Stomach (tissue), 9 donors: ENCODE measurements around the gene NRP1. TPM values are rescaled to one million over a fixed set of nuclear protein-coding genes. Genes with fewer than 3 reads are reported as not detected.

ENCODE experiments used
- DNase-seq, 2 donors: peaks; one replicate each; pipeline versions ENCODE4 v3.0.0 to v3.0.0-alpha.2; 2013 to 2019
- H3K27ac ChIP-seq, 5 donors: fragments of 200-600 bp in 4 of 5; sonication (generic) in 4 of 5; one replicate each; pipeline ENCODE4 v1.5.1; 2013 to 2019; ENCODE audit warnings: mild to moderate bottlenecking in 1 of 5, moderate library complexity in 1 of 5
- H3K27me3 ChIP-seq, 3 donors: fragments of 200-600 bp; sonication (generic); one replicate each; pipeline ENCODE4 v1.5.1; 2017 to 2019; ENCODE audit warnings: mixed run types in 1 of 3
- H3K36me3 ChIP-seq, 4 donors: fragments of 200-600 bp; sonication (generic); 1 replicate in 3 of 4; 2 replicates in 1 of 4; pipeline ENCODE4 v1.5.1; 2016 to 2019
- H3K4me1 ChIP-seq, 4 donors: fragments of 200-600 bp; sonication (generic); one replicate each; pipeline ENCODE4 v1.5.1; 2016 to 2019
- H3K4me3 ChIP-seq, 4 donors: fragments of 200-600 bp; sonication (generic) in 3 of 4; one replicate each; pipeline ENCODE4 v1.5.1; 2016 to 2019; ENCODE audit warnings: mild to moderate bottlenecking in 1 of 4
- H3K9me3 ChIP-seq, 4 donors: fragments of 200-600 bp; sonication (generic); one replicate each; pipeline ENCODE4 v1.5.1; 2016 to 2019
- CTCF ChIP-seq, 7 experiments: fragments of 450-650 bp in 4 of 7; fragments of 200-600 bp in 3 of 7; sonication (generic) in 3 of 7; IDR thresholded peaks; one replicate each; pipeline ENCODE4 v1.5.1; 2016 to 2019; ENCODE audit warnings: antibody characterized with exemption in 7 of 7, control low read depth in 2 of 7, mild to moderate bottlenecking in 1 of 7
- EP300 ChIP-seq: sonication (generic); formaldehyde crosslinking; IDR thresholded peaks from one replicate; pipeline ENCODE4 v1.6.1; 2017; ENCODE audit warnings: antibody characterized with exemption
- POLR2A ChIP-seq, 4 donors: fragments of 450-650 bp; IDR thresholded peaks; one replicate each; pipeline ENCODE4 v1.6.1; 2016; ENCODE audit warnings: antibody characterized with exemption in 4 of 4, control low read depth in 2 of 4, mild to moderate bottlenecking in 1 of 4, moderate library complexity in 1 of 4
- POLR2AphosphoS5 ChIP-seq, 3 donors: sonication (generic); formaldehyde crosslinking; IDR thresholded peaks; one replicate each; pipeline ENCODE4 v1.6.1; 2016; ENCODE audit warnings: antibody characterized with exemption in 3 of 3
- WGBS, 5 donors: extraction: QIAGEN DNeasy Blood & Tissue Kit in 3 of 5; methylation state at CpG; one replicate each; pipeline versions ENCODE4 v1.1.5 to v1.1.7; 2013 to 2018; 5-methylcytosine and 5-hydroxymethylcytosine counted together
- intact Hi-C: fragments of 100-400 bp; cut with DNase I; formaldehyde crosslinking; loops from one replicate; pipeline ENCODE4 v1.15.1; 2023; ENCODE audit warnings: low total_unique reads
- polyA plus RNA-seq, 3 donors: library from polyadenylated mRNA; stranded (reverse); fragments of 200-250 nt; gene quantifications; one replicate each; pipeline ENCODE4 v1.2.3, GENCODE V29; 2013
- total RNA-seq, 5 donors: library from RNA; depleted of rRNA; stranded (reverse); fragments of >200 nt; gene quantifications; one replicate each; pipeline versions ENCODE4 v1.1.0 to v1.2.3, GENCODE V29; 2014 to 2016
- donor health status: healthy with polysubstance abuse.
- donor health status: Bipolar disorder and iron deficiency.
- donor health status: healthy.

The NRP1 gene
- total and polyA plus RNA-seq, 8 donors, result 4.6 to 94.7 (median 13.0) TPM

GRCh38 chr10:33373263-33373662, 38.8 kb upstream of the NRP1 start:
- Histone ChIP-seq H3K27me3 (no peaks in the 10 kb centered on the region), H3K4me3 (no peak overlapping the region), H3K4me1 (no peaks in the 10 kb centered on the region), H3K36me3 (no peaks in the 10 kb centered on the region), H3K27ac (no peak overlapping the region), H3K9me3 (no peaks in the 10 kb centered on the region)
- intact Hi-C loops, result no loop called here
- 88 to 98% (median 96%) methylated on average over 2 of the region's 2 CpGs for WGBS, 5 donors
- DNase-seq, result no peak
- TF ChIP-seq POLR2AphosphoS5 (IDR thresholded peaks at IDR 0.05) (no peak), POLR2A (IDR thresholded peaks at IDR 0.05) (no peak), EP300 (no peak), CTCF (IDR thresholded peaks at IDR 0.05) (no peak)

GRCh38 chr10:33371234-33371633, 36.8 kb upstream of the NRP1 start:
- no peaks in the 10 kb centered on the region for H3K36me3 ChIP-seq
- H3K4me1 ChIP-seq, result no peaks in the 10 kb centered on the region
- no peaks in the 10 kb centered on the region for H3K27me3 ChIP-seq
- no peak overlapping the region for H3K4me3 ChIP-seq
- H3K9me3 ChIP-seq, result peaks cover 0 to 13% (median 8%) of the 10 kb centered on the region in 4 donors
- DNase-seq, result no peak
- H3K27ac ChIP-seq, result no peak overlapping the region
- TF ChIP-seq POLR2A (IDR thresholded peaks at IDR 0.05) (no peak), CTCF (IDR thresholded peaks at IDR 0.05) (no peak), EP300 (no peak), POLR2AphosphoS5 (IDR thresholded peaks at IDR 0.05) (no peak)
- WGBS, 5 donors, result 58 to 70% (median 64%) methylated on average over 4 of the region's 4 CpGs
- intact Hi-C loops, result no loop called here

GRCh38 chr10:33370434-33370930, 36.0 kb upstream of the NRP1 start:
- Histone ChIP-seq H3K27ac (no peak overlapping the region), H3K4me1 (no peaks in the 10 kb centered on the region), H3K27me3 (no peaks in the 10 kb centered on the region), H3K36me3 (no peaks in the 10 kb centered on the region), H3K4me3 (no peak overlapping the region), H3K9me3 (peaks cover 0 to 20% (median 13%) of the 10 kb centered on the region in 4 donors)
- WGBS, 5 donors, result 89 to 98% (median 97%) methylated on average over 2 of the region's 2 CpGs
- DNase-seq, result no peak
- no peak for TF ChIP-seq POLR2AphosphoS5 (IDR thresholded peaks at IDR 0.05)
- TF ChIP-seq CTCF (IDR thresholded peaks at IDR 0.05), result no peak
- no peak for TF ChIP-seq EP300
- TF ChIP-seq POLR2A (IDR thresholded peaks at IDR 0.05), result no peak
- intact Hi-C loops, result no loop called here

- Histone ChIP-seq H3K36me3 (no peaks in the 10 kb centered on the region), H3K9me3 (peaks cover 0 to 23% (median 14%) of the 10 kb centered on the region in 4 donors), H3K4me1 (no peaks in the 10 kb centered on the region), H3K27ac (no peak overlapping the region), H3K4me3 (no peak overlapping the region), H3K27me3 (no peaks in the 10 kb centered on the region)
- intact Hi-C loops, result no loop called here
- 90 to 97% (median 92%) methylated on average over 4 of the region's 4 CpGs for WGBS, 5 donors
- TF ChIP-seq POLR2A (IDR thresholded peaks at IDR 0.05), result no peak
- TF ChIP-seq POLR2AphosphoS5 (IDR thresholded peaks at IDR 0.05), result no peak
- TF ChIP-seq CTCF (IDR thresholded peaks at IDR 0.05), result no peak
- no peak for TF ChIP-seq EP300
- no peak for DNase-seq
Measured at GRCh38 chr10:33368086-33368485, 33.6 kb upstream of the NRP1 start.
